GM19324 (cell line): ENCODE results near the gene SIPA1L2.
"Not testable (repeated sequence)": the region's sequence is repeated elsewhere in the genome, so short reads cannot be mapped to it uniquely, and the experiment has no call there.

Experiments used
- ATAC-seq: cut with Tn5 transposase; IDR thresholded peaks from one replicate; pipeline ENCODE4 v1.9.1; 2021; ENCODE audit warnings: mild to moderate bottlenecking, moderate library complexity; ENCODE audit not compliant: unreplicated experiment, low FRiP score

Gene SIPA1L2

GRCh38 chr1:232621050-232621449 lies 8.9 kb downstream of the SIPA1L2 start:
- ATAC-seq, result no peak

- ATAC-seq, result no peak
Observed at GRCh38 chr1:232620356-232620969, 9.5 kb downstream of the SIPA1L2 start.

- ATAC-seq, result no peak
Observed at GRCh38 chr1:232617237-232617636, 12.7 kb downstream of the SIPA1L2 start.

- no peak for ATAC-seq
Observed at GRCh38 chr1:232615306-232615800, 14.6 kb downstream of the SIPA1L2 start.

- ATAC-seq, result no peak
Observed at GRCh38 chr1:232614811-232615210, 15.1 kb downstream of the SIPA1L2 start.

- no peak for ATAC-seq
Observed at GRCh38 chr1:232613752-232614381, 16.1 kb downstream of the SIPA1L2 start.

- ATAC-seq, result not testable (repeated sequence)
Observed at GRCh38 chr1:232612836-232613235, 17.1 kb downstream of the SIPA1L2 start.

GRCh38 chr1:232611834-232612233 lies 18.1 kb downstream of the SIPA1L2 start:
- no peak for ATAC-seq

GRCh38 chr1:232610902-232611745 lies 18.8 kb downstream of the SIPA1L2 start:
- ATAC-seq, result not testable (repeated sequence)

GRCh38 chr1:232610192-232610901 lies 19.6 kb downstream of the SIPA1L2 start:
- ATAC-seq, result no peak

GRCh38 chr1:232608427-232608826 lies 21.5 kb downstream of the SIPA1L2 start:
- no peak for ATAC-seq

GRCh38 chr1:232602622-232603021 lies 27.3 kb downstream of the SIPA1L2 start:
- ATAC-seq, result no peak

GRCh38 chr1:232600424-232601258 lies 29.3 kb downstream of the SIPA1L2 start:
- ATAC-seq, result no peak

GRCh38 chr1:232599178-232600041 lies 30.5 kb downstream of the SIPA1L2 start:
- ATAC-seq, result no peak

- ATAC-seq, result no peak
Observed at GRCh38 chr1:232598837-232599177, 31.1 kb downstream of the SIPA1L2 start.

- no peak for ATAC-seq
Observed at GRCh38 chr1:232598133-232598532, 31.8 kb downstream of the SIPA1L2 start.

- ATAC-seq, result peak; percentile 67
Observed at GRCh38 chr1:232597721-232598120, 32.2 kb downstream of the SIPA1L2 start.

- ATAC-seq, result peak; percentile 24
Observed at GRCh38 chr1:232596666-232597303, 33.1 kb downstream of the SIPA1L2 start.
